PC-3 (cell line): ENCODE results near the gene CDC42EP5.
"Not testable (repeated sequence)": the region's sequence is repeated elsewhere in the genome, so short reads cannot be mapped to it uniquely, and the experiment has no call there.

Source experiments
- CTCF ChIP-seq: fragments of 300-600 bp; sonication (generic); conservative IDR thresholded peaks from 2 replicates; pipeline ENCODE4 v1.5.1; 2017; ENCODE audit warnings: antibody characterized with exemption, low read depth, mild to moderate bottlenecking, low read length
- EZH2 ChIP-seq: fragments of 300-600 bp; sonication (generic); IDR thresholded peaks from one replicate; pipeline ENCODE4 v1.6.1; 2017; ENCODE audit warnings: antibody characterized with exemption, mild to moderate bottlenecking, low read length; ENCODE audit not compliant: unreplicated experiment

DNA sequence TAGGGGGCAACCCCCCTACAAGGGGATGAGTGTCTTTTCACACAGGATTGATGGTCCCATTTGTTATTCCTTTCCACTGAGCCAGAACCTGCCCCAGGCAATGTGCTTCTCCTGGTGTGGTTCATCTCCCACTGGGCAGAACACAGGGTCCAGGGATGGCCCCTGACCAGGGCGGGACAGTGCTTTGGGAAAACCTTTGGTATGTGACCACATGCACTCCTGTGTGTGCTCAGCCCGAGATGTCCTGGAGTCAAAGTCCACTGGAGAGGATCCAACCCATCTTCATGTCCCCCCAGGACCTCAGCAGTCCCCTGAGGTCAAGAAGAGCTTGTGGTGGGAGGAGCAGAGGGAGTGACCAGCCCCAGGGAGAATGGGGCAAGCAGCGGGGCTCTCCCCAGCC is 35.4 kb upstream of the CDC42EP5 start:
- TF ChIP-seq CTCF, EZH2: not testable (repeated sequence)
